OCI-LY1 (cell line): ENCODE measurements around the gene KANSL1.

ENCODE experiments used
- EZH2 ChIP-seq: fragments of 200-600 bp; sonication (generic), shearing (Covaris generic); IDR thresholded peaks from 2 replicates; pipeline ENCODE4 v1.8.0; 2017; ENCODE audit warnings: borderline replicate concordance, mixed run types, mild to moderate bottlenecking, antibody characterized with exemption, low read length, moderate library complexity, mixed read lengths
- TF ChIP-seq, protein P1 (sequence below): fragments of 200-600 bp; sonication (generic), shearing (Covaris generic); IDR thresholded peaks from 2 replicates; pipeline ENCODE4 v1.5.1; 2017; ENCODE audit warnings: mild to moderate bottlenecking, antibody characterized with exemption, low read length, moderate library complexity, mixed read lengths

DNA sequence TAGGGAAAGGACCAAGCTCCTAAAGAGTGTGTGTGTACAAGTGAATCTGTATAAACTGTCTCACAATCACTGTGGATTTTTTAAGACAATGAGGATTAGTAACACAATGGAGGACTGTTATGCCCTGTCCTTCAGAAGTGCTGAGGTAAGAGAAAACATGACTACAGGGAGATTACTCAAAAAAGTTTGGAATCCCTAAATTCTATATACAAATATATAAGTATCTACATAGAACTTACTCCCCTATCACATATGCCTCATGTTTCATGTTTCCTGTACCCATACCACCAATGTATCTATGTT is 112.3 kb downstream of the KANSL1 start:
- TF ChIP-seq, protein P1, sequence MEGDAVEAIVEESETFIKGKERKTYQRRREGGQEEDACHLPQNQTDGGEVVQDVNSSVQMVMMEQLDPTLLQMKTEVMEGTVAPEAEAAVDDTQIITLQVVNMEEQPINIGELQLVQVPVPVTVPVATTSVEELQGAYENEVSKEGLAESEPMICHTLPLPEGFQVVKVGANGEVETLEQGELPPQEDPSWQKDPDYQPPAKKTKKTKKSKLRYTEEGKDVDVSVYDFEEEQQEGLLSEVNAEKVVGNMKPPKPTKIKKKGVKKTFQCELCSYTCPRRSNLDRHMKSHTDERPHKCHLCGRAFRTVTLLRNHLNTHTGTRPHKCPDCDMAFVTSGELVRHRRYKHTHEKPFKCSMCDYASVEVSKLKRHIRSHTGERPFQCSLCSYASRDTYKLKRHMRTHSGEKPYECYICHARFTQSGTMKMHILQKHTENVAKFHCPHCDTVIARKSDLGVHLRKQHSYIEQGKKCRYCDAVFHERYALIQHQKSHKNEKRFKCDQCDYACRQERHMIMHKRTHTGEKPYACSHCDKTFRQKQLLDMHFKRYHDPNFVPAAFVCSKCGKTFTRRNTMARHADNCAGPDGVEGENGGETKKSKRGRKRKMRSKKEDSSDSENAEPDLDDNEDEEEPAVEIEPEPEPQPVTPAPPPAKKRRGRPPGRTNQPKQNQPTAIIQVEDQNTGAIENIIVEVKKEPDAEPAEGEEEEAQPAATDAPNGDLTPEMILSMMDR, result no peak
- no peak for TF ChIP-seq EZH2
